Endothelial cell of umbilical vein (primary cell): Measurements from ENCODE around the gene GPSM1. TPM values are rescaled to one million over a fixed set of nuclear protein-coding genes. Genes with fewer than 3 reads are reported as not detected.

ENCODE experiments used
- BruUV-seq: library from RNA; stranded (reverse); fragments of 400-500 nt; replicated peaks from 2 replicates; lab custom pipeline; 2021; lab: Mats Ljungman, UMichigan
- CTCF ChIA-PET: fragments of 300-600, 350-600 bp; sonication (Branson Sonifier 250); formaldehyde crosslinking; loops from one replicate; lab custom pipeline; 2021; ENCODE audit warnings: antibody characterized with exemption, inconsistent platforms; lab: Charles Lee
- POLR2A ChIA-PET: fragments of 300-600, 350-600 bp; sonication (Branson Sonifier 250); formaldehyde crosslinking; loops from one replicate; lab custom pipeline; 2021; ENCODE audit warnings: antibody characterized with exemption, inconsistent platforms; lab: Charles Lee
- DNase-seq: peaks from one replicate; pipeline ENCODE4 v3.0.0-alpha.2; 2011; ENCODE audit warnings: low read depth, low spot score
- FAIRE-seq: peaks from 2 replicates; lab custom pipeline; 2011; peaks lifted over from hg19 to GRCh38; lab: Jason Lieb, UNC
- H2AFZ ChIP-seq: 2 replicates; pipeline ENCODE4 v1.6.0; 2012; ENCODE audit warnings: low read depth, low read length, control low read depth, inconsistent platforms
- H3K27ac ChIP-seq: 2 replicates; pipeline ENCODE4 v1.5.1; 2011; ENCODE audit warnings: low read depth, mild to moderate bottlenecking, control low read depth, low read length, moderate library complexity; ENCODE audit not compliant: insufficient read depth
- H3K27me3 ChIP-seq, 2 experiments: 2 replicates each; pipeline versions ENCODE4 v1.6.0 to v1.6.1; 2011; ENCODE audit warnings: low read length in 2 of 2, mixed read lengths in 1 of 2; ENCODE audit not compliant: control insufficient read depth in 2 of 2, insufficient read depth in 2 of 2
- H3K36me3 ChIP-seq, 2 experiments: 2 replicates in 1 of 2; 3 replicates in 1 of 2; pipeline ENCODE4 v1.5.1; 2011; ENCODE audit warnings: low read length in 2 of 2, mild to moderate bottlenecking in 1 of 2, moderate library complexity in 1 of 2; ENCODE audit not compliant: control insufficient read depth in 2 of 2, insufficient read depth in 2 of 2; ENCODE audit errors: extremely low read depth in 1 of 2
- H3K4me1 ChIP-seq: 3 replicates; pipeline ENCODE4 v1.5.1; 2011; ENCODE audit warnings: mild to moderate bottlenecking, low read length; ENCODE audit not compliant: control insufficient read depth, insufficient read depth; ENCODE audit errors: extremely low read depth
- H3K4me2 ChIP-seq: 2 replicates; pipeline ENCODE4 v1.6.1; 2011; ENCODE audit warnings: low read length, control low read depth, mixed read lengths; ENCODE audit not compliant: insufficient read depth
- H3K4me3 ChIP-seq, 3 experiments: fragments of 200-600 bp in 1 of 3; sonication (generic), shearing (Covaris generic) in 1 of 3; replicated peaks in 1 of 3; 2 replicates each; pipeline ENCODE4 v1.5.1; 2011 to 2016; ENCODE audit warnings: control low read depth in 3 of 3, low read length in 3 of 3, mild to moderate bottlenecking in 2 of 3, inconsistent platforms in 1 of 3, low read depth in 1 of 3, moderate library complexity in 1 of 3; ENCODE audit not compliant: insufficient read depth in 1 of 3
- H3K79me2 ChIP-seq: 2 replicates; pipeline ENCODE4 v1.6.0; 2012; ENCODE audit warnings: low read length, inconsistent platforms; ENCODE audit not compliant: control insufficient read depth, insufficient read depth
- H3K9ac ChIP-seq: replicated peaks from 2 replicates; pipeline ENCODE3; 2011; ENCODE audit warnings: low read length, control low read depth; ENCODE audit not compliant: insufficient read depth; ENCODE audit errors: extremely low read depth
- H3K9me1 ChIP-seq: replicated peaks from 3 replicates; pipeline ENCODE4 v1.6.0; 2011; ENCODE audit warnings: mild to moderate bottlenecking, low read length; ENCODE audit not compliant: control insufficient read depth, insufficient read depth; ENCODE audit errors: extremely low read depth
- H3K9me3 ChIP-seq: replicated peaks from 2 replicates; pipeline ENCODE4 v1.5.1; 2012; ENCODE audit warnings: low read length, inconsistent platforms; ENCODE audit not compliant: control insufficient read depth, insufficient read depth
- H4K20me1 ChIP-seq: replicated peaks from 2 replicates; pipeline ENCODE3; 2011; ENCODE audit warnings: mild to moderate bottlenecking, low read length; ENCODE audit not compliant: control insufficient read depth, insufficient read depth; ENCODE audit errors: extremely low read depth
- CTCF ChIP-seq, 2 donors: IDR thresholded peaks; 1 replicate in 1 of 2; 2 replicates in 1 of 2; pipeline ENCODE4 v1.5.1; 2011; ENCODE audit warnings: low read length in 2 of 2, mild to moderate bottlenecking in 2 of 2, moderate library complexity in 2 of 2, control low read depth in 1 of 2, inconsistent platforms in 1 of 2, low read depth in 1 of 2; ENCODE audit not compliant: insufficient read depth in 1 of 2; ENCODE audit errors: extremely low read depth in 1 of 2
- EZH2 ChIP-seq: IDR thresholded peaks from 2 replicates; pipeline ENCODE4 v1.6.1; 2012; ENCODE audit warnings: borderline replicate concordance, low read depth, mild to moderate bottlenecking, moderate library complexity, low read length, inconsistent platforms; ENCODE audit not compliant: severe bottlenecking
- FOS ChIP-seq: IDR thresholded peaks from 2 replicates; pipeline ENCODE4 v1.6.1; 2011; ENCODE audit warnings: mild to moderate bottlenecking, low read length, moderate library complexity, borderline replicate concordance; ENCODE audit not compliant: insufficient read depth
- GATA2 ChIP-seq: IDR thresholded peaks from 2 replicates; pipeline ENCODE4 v1.7.0; 2011; ENCODE audit warnings: low read depth, mild to moderate bottlenecking, moderate library complexity, mixed read lengths, low read length; ENCODE audit not compliant: insufficient read length, insufficient read depth
- JUN ChIP-seq: IDR thresholded peaks from 2 replicates; pipeline ENCODE4 v1.6.1; 2011; ENCODE audit warnings: borderline replicate concordance, low read depth; ENCODE audit not compliant: insufficient read length, insufficient read depth
- MAX ChIP-seq: IDR thresholded peaks from 2 replicates; pipeline ENCODE4 v1.6.1; 2011; ENCODE audit not compliant: insufficient read depth, insufficient read length
- MYC ChIP-seq: IDR thresholded peaks from one replicate; pipeline ENCODE4 v1.6.1; 2011; ENCODE audit warnings: mild to moderate bottlenecking, low read depth, low read length
- POLR2A ChIP-seq: IDR thresholded peaks from 2 replicates; pipeline ENCODE4 v1.6.1; 2012; ENCODE audit warnings: low read depth, mild to moderate bottlenecking, control low read depth, low read length
- POLR2AphosphoS5 ChIP-seq: IDR thresholded peaks from 2 replicates; pipeline ENCODE4 v1.6.1; 2012; ENCODE audit warnings: low read depth, mild to moderate bottlenecking, control low read depth, low read length, moderate library complexity; ENCODE audit not compliant: insufficient read depth
- dilution Hi-C: fragments of 300-500 bp; cut with MboI; formaldehyde crosslinking; loops from one replicate; pipeline ENCODE4 v1.15.0; 2019; ENCODE audit warnings: low sequenced_read_pairs; ENCODE audit not compliant: extremely low pct_ligation_motif_present
- intact Hi-C: fragments of 100-400 bp; cut with micrococcal nuclease; formaldehyde crosslinking; loops from one replicate; pipeline ENCODE4 v1.10.0; 2022
- polyA plus RNA-seq, 4 experiments: library from polyadenylated mRNA; depleted of rRNA in 3 of 4; stranded (reverse) in 3 of 4; unstranded in 1 of 4; fragments of >200 nt; gene quantifications; 2 replicates each; pipeline versions ENCODE4 v1.2.1 to v1.2.3, GENCODE V29; 2011 to 2012; ENCODE audit warnings: missing spikeins in 1 of 4
- total RNA-seq: library from RNA; stranded (reverse); gene quantifications from 2 replicates; pipeline ENCODE4 v1.2.3, GENCODE V29; 2021

Gene GPSM1
- total and polyA plus RNA-seq, 2 donors (not counting 3 experiments of a cell fraction or from before 2014, with no cell fraction given) = 34.6 to 47.1 TPM

DNA sequence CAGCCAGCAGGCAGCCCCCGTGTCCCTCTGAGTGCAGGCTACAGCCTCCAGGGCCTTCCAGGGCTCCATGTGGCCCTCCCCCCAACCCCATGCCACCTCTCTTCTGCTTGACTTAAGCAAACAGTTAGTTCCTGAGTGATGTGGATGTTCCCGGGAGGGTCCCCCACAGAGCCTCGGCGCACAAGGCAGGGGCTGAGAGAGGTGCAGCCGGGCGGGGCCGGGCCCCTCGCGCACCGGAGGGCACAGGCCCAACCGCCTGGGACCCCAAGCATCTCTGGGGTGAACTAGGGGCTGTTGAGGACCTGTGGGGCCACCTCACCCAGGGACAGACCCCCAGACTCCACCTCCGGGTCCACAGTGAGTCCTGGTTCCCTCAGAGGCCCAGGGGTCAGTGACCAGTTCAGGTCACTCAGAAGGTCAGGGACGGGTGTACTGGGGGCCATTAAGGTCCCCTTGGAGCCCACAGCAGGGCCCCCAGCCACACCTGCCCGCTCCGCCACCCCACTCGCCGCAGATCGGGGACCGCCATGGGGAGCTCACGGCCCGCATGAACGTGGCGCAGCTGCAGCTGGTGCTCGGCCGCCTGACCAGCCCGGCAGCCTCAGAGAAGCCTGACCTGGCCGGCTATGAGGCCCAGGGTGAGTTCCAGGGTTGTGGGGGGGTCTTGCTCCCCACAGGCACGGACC lies 13.2 kb downstream of the GPSM1 start:
- Histone ChIP-seq H3K36me3 (peaks cover 5 to 25% of the 10 kb centered on the region in 2 experiments), H3K9ac (no peak overlapping the region), H2AFZ (no peak overlapping the region), H3K4me3 (no peak overlapping the region), H3K27ac (no peak overlapping the region), H3K4me1 (peaks cover 8% of the 10 kb centered on the region), H3K79me2 (no peaks in the 10 kb centered on the region), H3K27me3 (no peaks in the 10 kb centered on the region), H3K9me1 (no peaks in the 10 kb centered on the region), H3K4me2 (no peak overlapping the region), H3K9me3 (no peaks in the 10 kb centered on the region), H4K20me1 (no peaks in the 10 kb centered on the region)
- POLR2A ChIA-PET = no interaction called here
- BruUV-seq = no TSS peak
- no peak for TF ChIP-seq MYC
- no peak for TF ChIP-seq EZH2
- TF ChIP-seq CTCF (IDR thresholded peaks at IDR 0.05; ENCODE audit: extremely low read depth in 1 of 2, insufficient read depth in 1 of 2, low read depth in 1 of 2, low read length in 2 of 2) = no peak
- TF ChIP-seq FOS = no peak
- no peak for TF ChIP-seq POLR2A
- no peak for TF ChIP-seq MAX
- TF ChIP-seq JUN = no peak
- no peak for TF ChIP-seq POLR2AphosphoS5
- no peak for TF ChIP-seq GATA2
- DNase-seq = no peak
- intact Hi-C loops = no loop called here
- CTCF ChIA-PET = interaction anchor here (1.0 kb wide), 1 partner anchor 25 kb away, joined by 3 read pairs; no protein-coding TSS in a partner anchor
- dilution Hi-C loops = no loop called here
- no peak for FAIRE-seq
